Stimulated activated CD8-positive, alpha-beta memory T cell treated with anti-CD3 and anti-CD28 coated beads, Interleukin-12 subunit alpha, Interleukin-12 subunit beta, amount 100 ng/mL, for 24 hours (primary cell): Measurements from ENCODE around the gene HOXB9.
A peak's percentile ranks its signal among the peaks of the same experiment; 100 is the strongest.

Source experiments
- DNase-seq: peaks from one replicate; pipeline ENCODE4 v3.0.0-alpha.2; 2020; ENCODE audit errors: extremely low read depth

Gene HOXB9

GRCh38 chr17:48626245-48627117 lies at the start of gene HOXB9:
HOXB9 (minus strand) TSS chr17:48626358; CDS start chr17:48626269, 89 bp downstream.
- DNase-seq, result no peak

GRCh38 chr17:48672340-48672739 lies 46.2 kb upstream of the HOXB9 start:
- DNase-seq, result no peak

GRCh38 chr17:48671697-48672171 lies 45.6 kb upstream of the HOXB9 start:
- DNase-seq, result peak; percentile 26

- no peak for DNase-seq
These were observed 37.2 kb upstream of the HOXB9 start for GRCh38 chr17:48663134-48663924.

GRCh38 chr17:48655913-48656312 lies 29.8 kb upstream of the HOXB9 start:
- no peak for DNase-seq

DNA sequence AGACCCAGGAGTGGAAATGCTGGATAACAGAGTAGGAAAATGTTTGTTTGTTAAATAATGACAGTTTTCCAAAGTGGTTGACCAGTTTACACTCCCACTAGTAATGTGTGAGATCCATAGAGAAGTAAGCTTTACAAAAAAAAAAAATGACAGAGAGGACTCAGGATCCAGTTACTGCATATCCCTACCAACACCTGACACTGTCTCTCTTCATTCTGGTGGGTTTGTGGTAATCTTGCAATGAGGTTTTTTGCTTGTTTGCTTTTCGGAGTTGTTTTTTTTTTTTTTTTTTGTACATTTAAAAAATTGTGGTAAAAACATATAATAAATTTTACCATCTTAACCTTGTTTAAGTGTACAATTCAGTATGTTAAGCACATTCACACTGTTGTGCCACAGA lies 23.6 kb upstream of the HOXB9 start:
- DNase-seq, result no peak

DNA sequence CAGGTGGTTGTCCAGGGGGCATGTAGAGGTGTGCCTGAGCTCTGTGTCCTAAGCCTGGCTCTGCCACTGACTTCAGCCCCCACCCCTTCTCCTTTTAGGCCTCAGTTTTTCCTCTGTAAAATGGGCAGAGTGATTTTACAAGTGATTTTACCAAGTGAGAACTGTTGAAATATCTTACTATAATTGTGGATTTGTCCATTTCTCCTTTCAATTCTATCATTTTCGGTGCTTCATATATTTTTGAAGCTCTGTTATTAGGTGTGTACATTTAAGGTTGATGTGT lies 21.7 kb upstream of the HOXB9 start:
- no peak for DNase-seq

DNA sequence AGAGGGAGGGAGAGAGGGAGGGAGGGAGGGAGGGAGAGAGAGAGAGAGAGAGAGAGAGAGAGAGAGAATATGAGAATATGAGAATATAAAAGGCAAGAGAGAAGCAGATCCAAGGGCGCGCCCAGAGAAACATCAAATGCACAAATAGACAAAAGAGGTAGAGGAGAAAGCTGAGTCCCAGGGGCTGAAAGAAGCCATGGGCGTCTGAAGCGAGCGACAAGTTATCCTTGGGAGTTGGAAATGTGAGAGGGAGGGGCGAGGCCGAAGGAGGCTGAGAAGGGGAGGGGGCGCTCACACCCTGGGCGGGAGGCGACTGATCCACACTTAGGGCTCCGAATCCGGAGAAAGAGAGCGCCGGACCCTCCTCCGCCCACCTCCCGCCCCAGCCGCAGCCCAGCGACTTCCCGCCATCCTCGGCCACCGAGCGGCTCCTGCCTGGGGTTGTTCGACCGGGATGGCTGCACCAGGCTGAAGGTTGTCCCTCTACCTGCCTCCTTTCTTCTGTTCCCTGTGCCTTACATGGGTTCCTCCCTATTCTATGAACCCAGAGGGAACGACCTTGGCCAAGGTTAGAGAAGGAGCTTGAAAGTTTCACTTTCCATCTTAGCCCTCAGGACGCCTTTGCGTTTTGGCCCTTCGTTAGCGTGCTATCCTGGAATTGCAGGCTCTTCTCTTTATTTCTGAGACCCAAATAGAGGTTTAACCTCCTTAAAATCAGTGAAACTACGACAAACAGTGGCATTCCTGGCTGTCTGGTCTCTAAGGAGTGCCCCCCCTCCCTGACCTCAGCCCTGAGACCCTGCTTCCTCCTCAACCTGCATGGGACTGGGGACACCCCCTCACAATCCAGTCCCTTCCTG lies 21.2 kb upstream of the HOXB9 start:
- no peak for DNase-seq

- no peak for DNase-seq
These were observed 20.3 kb upstream of the HOXB9 start for GRCh38 chr17:48646183-48647102.

GRCh38 chr17:48645639-48646182 lies 19.6 kb upstream of the HOXB9 start:
- DNase-seq, result no peak

- no peak for DNase-seq
These were observed 18.9 kb upstream of the HOXB9 start for GRCh38 chr17:48644910-48645557.

GRCh38 chr17:48644159-48644558 lies 18.0 kb upstream of the HOXB9 start:
- no peak for DNase-seq

GRCh38 chr17:48643697-48644012 lies 17.5 kb upstream of the HOXB9 start:
- no peak for DNase-seq

DNA sequence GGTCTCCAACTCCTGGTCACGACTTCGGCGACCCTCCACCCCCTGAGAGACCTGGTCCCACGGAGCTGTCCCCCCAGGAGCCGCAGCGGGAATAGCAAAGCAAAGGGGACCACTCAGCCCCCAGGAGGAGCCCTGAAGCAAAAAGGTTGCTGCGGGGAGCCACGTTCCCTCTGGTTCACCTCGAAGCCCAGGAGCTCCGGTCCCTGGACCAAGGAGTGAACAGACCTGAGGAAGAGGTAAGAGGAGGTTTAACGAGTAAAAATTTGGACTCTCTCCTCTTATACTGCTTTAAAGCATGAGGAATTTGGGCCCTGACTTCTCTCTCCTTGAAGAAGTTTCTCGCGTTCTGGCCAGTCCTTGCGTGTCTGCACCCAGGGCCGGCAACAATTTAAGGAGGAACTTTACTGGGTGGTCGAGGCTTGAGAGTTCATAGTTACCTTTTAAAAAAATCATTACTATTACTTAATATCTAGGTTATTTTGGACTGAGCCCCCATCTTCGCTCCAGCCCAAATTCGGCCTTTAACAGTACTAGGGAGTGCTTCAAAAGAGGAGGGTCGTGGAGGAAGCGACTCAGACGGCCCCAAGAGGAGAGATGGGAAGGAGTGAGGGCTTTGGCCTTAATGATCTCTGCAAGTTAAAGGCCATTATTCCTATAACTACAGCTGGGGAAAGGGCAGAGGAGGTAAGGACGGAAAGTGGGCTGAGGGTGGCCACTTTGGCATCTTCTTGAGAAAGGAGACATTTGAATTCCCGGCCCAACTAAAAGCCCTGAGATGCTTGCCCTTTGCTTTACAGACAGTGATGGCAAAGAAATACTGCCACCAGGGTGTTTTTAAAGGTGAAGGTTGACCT lies 16.9 kb upstream of the HOXB9 start:
- DNase-seq, result no peak

DNA sequence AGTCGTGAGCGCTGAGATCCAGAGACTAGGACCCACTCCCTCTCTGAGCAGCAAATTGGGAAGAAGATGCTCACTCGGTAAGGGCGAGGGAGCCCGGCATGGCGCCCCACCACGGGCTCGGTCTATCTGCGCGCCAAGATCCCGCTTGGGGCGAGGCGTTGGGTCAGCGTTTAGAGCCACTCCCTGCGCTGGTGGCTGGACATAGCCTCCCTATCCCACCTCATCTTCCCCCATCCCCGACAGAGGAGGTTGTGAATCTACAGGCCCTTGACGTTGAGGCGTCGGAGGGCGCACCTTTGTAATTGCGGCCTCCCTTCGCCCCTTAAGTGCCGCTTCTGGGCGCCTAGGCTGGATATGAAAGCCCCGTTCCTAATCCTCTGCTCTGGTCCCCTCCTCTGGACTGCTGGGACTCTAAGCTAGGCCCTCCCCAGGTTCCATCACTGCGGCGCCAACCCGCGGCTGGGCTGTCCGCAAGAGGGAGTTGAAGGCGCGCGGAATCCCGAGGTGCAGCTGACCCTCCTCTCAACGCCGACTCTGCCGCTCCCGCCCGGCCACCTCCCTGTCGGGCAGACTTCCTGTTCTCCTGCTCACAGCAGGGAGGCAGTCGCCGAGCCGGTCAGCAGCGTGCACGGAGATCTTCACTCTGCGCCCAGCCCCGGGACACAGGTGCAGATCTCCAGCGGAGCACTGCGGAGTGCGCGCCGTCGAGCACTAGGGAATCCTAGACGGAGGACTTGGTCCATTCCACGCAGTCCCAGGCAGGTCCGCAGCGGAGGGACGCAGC lies 16.1 kb upstream of the HOXB9 start:
- no peak for DNase-seq

- no peak for DNase-seq
These were observed 15.4 kb upstream of the HOXB9 start for GRCh38 chr17:48641541-48642058.

- DNase-seq, result no peak
These were observed 14.7 kb upstream of the HOXB9 start for GRCh38 chr17:48640858-48641180.
